Femur (tissue), 1 donor: ENCODE results near the gene KLK11.

Source experiments
- DNase-seq: peaks from one replicate; pipeline ENCODE4 v3.0.0-alpha.2; 2017

The KLK11 gene, protein sequence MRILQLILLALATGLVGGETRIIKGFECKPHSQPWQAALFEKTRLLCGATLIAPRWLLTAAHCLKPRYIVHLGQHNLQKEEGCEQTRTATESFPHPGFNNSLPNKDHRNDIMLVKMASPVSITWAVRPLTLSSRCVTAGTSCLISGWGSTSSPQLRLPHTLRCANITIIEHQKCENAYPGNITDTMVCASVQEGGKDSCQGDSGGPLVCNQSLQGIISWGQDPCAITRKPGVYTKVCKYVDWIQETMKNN

DNA sequence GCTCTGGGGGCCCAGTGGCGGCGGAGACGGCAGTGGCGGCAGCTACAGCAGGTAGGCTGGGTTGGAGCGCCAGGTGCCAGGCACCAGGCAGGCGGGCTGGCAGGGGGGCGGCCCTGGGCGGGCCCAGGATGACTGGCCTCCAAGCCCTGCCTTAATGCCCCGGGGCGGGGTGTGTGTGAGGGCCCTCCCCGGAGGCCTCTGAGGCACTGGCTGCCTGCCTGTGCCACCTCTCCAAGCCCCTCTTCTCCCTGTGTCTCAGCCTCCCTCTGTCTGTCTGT is at the start of gene KLK11:
Gene KLK11, minus strand, starts transcription at position 63 of the 278 bp plus-strand sequence. CDS start 985 bp downstream, outside the sequence.
- DNase-seq, result no peak

DNA sequence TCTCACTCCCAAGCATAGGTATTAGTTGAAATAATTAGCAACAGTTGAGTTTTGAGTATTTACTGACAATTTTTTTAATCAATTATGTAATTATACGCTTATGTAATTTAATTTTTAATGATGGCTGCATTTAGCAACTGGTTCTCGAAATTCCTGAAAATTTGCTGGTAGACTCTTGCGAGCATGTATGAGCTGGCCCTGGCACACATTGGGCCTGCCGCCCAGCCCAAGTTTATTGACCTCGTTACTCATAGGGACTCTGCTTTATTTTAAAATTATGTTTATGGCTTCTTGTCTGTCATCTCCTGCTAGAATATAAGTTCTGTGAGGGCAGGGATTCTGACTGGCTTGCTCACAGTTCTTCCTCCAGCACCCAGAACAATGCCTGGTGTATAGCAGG is 49.6 kb upstream of the KLK11 start:
- no peak for DNase-seq

DNA sequence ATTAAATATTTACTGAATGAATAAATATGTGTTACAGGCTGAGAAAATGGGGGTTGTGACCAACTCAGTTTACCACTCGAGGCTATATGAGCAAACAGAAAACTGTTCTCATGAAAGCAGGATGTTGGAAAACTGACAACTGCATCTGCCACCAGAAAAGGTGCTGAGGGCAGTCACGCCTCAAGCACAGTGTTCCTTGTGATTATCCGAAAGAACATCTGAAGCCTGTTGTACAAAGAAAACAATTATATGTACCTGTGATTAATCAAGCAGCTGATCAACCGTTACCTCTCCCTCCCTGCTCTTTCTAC is 44.6 kb upstream of the KLK11 start:
- no peak for DNase-seq

DNA sequence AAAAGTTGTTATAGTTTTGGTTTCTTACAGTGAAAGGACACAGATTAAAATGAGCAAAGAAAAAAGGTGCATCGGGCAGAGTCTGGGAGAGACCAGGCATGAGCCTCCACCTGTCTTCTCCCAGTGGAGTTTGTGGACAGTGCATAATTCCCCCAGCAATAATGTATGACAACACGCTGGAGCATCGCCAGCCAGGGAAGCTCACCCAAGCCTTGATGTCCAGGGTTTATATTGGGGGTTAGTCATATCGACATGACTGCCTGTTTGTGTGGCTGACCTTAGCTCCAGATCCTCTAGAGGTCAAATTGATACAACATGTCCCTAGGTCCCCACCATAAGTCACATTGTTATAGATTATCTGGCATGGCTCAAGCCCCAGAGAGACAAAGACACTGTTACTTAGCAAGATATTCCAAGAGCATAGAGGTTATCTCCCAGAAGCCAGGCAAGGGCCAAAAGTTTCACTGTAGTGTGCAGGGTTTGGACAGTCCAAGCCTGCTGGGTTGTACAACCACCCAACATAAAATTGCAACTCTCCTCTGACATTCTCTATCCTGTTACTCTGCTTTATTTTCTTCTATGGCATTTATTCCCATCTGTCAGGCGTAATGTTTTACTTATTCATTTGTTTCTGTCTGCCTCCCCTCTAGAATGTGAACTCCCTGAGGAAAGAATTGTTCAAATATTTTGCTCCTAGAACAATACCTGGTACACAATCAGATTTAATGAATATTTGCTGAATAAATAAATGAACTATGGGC is 44.1 kb upstream of the KLK11 start:
- DNase-seq, result no peak

DNA sequence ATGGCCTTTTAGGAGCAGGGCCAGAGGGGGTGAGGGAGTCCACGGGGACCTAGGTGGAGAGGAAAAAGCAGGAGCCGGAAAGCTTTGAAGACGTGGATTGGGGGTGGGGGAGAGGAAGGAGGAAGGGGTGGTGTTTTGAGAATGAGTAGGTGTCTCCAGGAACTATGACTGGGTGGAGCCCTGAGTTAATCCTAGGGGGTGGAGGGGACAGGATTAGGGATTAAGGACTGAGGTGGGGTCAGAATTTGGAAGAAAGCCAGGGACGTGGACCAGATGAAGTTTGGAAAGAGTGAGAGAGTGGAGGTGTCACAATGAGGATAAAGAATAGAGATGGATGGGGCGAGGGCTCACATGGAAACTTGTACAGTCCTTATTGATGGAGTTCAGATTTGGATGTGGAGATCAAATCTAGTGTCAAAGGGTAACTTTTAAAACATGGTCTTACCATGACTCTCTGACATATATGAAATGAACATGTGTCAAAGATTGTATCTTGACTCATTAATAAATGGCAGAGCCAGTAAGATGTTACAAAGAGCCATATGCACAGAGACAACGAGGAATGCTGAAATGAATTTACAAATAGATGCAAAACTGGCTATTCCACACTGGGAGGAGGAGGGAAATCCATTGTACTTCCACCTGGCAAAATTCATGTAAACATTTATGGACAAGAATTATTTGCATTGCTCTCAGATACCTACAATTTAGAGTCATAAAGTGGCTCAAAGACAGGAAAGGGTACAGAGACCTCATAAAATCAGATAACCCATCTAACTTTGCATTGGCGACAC is 40.2 kb upstream of the KLK11 start:
- DNase-seq, result no peak

DNA sequence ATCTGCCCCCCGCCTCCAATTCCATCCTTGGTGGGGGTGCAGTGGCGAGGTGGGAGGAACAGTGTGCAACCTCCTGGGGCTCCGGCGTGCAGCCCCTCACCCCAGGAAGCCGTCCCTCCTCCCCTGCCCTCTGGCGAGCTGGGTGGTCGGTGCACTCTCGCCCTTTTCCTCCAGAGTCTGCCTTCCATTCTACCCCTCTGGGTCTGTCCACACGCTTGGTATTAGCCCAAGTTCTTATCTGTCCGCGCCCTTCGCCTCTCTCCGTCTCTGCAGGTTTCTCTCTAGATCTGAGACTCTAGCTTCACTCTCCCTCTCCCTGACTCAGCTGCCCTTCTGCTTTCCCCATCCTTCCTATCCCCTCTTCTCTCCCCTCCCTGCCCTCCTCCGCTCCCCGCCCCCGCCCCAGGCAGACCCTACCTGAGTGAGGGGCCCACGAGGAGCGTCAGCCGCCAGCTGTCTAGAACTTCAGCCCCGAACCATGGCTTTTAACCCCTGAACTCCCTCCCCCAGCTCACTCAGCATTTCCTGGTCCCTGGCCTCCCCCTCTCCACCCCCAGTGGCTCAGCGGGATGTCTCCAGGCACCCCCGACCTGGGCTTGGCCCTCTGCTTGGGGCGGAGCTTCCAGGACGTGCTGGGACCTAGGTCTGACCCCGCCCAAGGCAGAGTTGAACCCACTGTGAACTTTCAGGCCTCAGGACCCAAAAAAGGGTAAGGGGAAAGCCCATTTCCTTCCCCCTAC is 39.0 kb upstream of the KLK11 start:
- DNase-seq, result no peak

DNA sequence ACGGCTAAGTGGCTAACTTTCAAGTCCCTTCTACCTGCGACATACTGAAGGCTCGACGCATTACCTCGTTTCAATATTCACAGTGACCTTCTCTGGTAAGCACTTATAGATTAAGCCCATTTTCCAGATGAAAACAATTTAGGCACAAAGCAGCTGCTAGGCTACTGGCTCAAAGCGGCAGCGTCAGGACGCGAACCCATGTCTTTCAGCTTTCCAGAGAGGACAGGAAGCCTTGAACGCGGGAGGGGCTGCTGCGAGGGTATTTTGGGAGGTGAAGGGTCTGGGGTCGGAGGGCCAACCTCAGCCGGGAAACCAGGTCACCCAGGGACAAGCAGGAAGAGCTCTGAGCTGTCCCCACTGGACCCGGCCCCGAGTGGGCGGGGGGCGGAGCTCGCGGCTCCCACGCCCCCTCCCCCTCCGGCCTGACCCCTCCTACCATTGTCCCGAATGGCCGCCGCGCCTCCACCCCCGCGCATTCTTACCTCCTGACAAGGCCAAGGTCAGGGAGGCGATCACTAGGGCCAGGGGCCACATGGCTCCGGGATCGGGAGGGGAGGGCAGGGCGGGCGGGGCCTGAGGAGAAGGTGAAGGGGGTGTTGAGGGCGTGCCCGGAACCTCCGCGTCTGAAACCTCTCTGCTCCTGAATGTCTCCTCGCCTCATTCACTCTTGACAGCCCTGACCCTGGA is 38.3 kb upstream of the KLK11 start, which contains the start of gene KLK13:
Gene KLK13, minus strand, starts transcription at position 559 of the 687 bp plus-strand sequence. Its CDS starts 25 bp downstream, at position 534.
- DNase-seq, result no peak

DNA sequence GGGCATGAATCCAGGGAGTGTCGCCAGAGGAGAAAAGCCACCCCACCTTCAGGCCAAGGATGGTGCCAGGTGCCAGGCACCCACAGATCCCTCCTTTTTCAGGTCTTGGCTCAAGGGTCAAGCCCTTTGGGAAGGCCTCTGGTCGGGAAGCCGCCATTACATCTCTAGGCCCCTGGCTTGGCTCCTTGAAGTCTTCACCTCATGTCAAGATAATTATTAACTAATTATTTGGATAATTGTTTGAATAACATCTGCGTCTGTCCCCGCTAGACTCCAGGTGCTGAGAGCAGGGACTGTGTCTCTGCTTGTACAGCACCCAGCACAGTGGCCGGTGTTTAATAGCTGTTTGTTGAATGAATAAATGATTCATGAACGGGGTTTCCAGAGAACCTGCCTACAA is 37.2 kb upstream of the KLK11 start:
- no peak for DNase-seq

DNA sequence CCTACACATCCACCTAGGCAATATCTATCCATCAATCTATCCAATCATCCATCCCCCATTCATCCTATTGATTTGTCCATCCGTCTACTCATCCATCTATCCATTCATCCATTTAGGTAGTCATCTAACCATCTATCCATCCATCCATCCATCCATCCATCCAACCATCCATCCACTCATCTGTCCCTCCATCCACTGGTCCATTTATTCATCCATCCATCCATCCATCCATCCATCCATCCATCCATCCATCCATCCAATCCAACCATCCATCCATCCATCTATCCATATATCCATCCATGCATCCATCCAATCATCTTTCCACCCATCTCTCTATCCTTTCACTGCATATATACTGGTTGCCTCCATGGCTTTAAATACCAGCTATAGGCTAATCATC is 34.6 kb upstream of the KLK11 start:
- no peak for DNase-seq

DNA sequence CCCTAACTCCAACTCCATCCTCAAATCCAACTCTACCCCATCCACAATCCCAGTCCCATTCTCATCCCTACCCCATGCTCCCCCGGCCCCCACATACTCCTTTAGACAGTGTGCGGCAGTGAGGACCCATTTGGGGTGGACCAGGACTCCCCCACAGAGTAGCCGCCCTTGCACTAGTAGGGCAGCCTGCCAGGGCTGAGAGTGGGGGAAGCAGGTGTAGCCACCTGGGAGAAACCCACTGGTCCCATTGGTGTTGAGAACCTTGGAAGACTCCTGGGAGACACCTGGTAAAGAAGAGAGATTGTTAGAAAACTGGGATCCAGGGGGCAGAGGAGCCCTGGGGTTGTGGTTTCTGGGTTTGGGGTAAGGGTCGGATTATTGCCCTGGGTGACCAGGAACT is 33.9 kb upstream of the KLK11 start:
- no peak for DNase-seq

DNA sequence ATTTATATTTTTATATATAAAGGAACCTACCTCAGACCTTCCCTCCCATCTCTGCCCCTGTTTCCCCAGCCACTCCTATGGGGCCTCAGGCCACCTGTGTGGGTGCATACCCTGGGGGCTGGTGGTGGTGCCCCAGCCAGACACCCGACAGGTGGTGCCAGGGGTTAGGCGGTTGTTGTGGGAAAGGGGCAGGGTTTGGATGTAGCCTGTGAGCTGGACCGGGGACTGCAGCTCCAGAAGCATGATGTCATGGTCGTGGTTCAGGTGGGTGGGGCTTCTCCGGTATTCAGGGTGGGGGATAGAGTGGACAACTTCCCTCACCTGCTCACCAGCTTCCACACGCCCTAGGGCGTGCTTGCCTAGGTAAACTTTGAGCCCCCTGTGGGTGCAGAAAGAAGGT is 33.3 kb upstream of the KLK11 start:
- no peak for DNase-seq

DNA sequence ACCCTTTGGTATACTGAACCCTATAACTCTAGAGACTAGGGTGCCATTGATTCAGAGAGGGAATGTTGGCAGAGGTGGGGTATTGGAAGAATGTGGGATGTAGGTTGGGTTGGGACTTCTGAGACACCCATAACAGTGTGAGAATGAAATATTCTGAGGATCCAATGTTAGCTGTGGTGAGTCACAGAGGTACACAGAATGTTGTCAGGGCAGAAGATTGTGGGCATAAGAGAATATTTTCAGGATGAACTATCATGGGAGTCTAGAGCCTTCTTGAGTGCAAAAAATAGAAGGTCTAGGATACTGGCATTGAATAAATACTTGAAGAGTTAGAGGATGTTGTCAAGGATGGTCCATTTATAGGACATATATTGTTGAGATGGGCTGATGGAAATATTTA is 29.4 kb upstream of the KLK11 start:
- DNase-seq, result no peak

DNA sequence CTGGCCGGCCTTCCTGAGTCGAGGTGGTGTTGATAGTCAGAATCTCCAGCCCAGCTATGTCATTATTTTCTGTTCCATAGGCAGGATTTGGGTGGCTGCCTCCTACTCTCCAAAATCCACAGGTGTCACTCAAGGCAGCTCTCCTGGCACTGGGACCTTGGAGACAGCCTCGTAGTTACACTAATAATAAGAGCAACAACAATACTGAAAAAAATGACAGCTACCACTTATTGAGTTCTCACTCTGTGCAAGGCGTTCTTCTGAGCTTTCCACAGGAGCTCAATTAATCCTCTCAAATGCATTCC is 20.6 kb upstream of the KLK11 start:
- no peak for DNase-seq

DNA sequence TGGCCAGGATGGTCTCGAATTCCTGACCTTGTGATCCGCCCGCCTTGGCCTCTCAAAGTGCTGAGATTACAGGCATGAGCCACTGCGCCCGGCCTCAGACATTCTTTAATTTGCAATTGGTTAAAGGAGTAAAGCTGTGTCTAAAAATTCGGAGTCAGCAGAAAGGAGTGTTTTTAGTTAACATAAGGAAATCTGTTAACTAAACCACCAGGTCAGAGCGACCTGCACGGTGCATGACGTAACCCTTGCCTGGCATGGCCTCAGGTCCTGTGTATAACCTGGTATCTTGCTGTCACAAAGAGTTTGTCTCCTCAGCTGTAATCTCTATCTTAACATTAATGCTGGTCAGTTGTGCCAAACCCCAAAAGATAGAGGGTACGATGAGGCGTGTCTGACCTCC is 17.9 kb upstream of the KLK11 start:
- no peak for DNase-seq

DNA sequence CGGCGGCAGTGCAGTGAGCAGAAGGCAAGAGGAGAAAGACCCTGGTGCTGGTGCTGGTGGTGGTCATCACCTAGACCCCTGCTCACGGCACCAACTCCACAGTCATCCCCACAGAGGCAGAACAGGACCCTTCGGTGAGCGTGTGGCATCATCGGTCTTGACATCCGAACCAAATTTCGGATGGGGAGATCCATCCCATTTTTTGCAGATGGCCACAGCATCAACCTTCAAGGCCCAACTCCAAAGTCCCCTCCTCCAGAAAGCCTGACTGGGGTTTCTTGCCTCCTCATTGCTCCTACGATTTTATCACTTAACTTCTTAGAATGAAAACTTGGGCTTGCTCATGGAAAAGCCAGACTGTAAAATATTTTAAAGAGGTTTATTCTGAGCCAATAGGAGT is 17.1 kb upstream of the KLK11 start:
- DNase-seq, result no peak

DNA sequence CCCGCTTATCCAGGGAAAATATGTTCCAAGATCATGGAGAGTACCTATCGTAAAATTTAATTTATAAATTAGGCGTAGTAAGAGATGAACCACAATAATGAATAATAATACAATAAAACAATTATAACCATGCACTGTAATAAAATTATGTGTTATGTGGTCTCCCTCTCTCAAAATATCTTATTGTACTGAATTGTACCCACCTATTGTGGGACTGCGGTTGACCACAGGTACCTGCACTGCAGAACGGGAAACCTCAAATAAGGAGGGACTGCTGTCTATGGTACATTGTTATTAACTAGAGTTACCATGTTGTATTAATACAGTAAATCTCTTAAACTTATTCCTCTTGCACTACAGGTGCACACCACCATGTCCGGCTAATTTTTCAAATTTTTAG is 13.7 kb upstream of the KLK11 start:
- DNase-seq, result no peak

DNA sequence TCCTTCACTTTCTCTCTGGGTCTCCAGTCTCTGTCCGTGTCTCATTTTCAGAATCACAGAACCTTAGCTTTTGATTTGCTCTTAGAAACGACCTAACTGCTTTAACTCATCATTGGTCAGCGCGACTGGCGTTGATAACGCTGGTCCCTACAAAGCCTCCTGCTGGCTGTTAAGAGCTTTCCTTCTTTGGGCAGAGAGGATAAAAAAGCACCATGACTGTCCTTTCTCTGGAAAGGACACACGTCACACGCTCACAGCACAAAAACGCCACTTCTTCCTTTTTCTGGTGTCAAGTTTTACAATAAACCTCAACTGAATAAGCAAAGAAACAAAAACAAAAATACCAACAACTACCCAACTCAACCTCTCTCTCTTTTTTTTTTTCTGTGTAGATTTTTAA is 10.1 kb upstream of the KLK11 start:
- no peak for DNase-seq

DNA sequence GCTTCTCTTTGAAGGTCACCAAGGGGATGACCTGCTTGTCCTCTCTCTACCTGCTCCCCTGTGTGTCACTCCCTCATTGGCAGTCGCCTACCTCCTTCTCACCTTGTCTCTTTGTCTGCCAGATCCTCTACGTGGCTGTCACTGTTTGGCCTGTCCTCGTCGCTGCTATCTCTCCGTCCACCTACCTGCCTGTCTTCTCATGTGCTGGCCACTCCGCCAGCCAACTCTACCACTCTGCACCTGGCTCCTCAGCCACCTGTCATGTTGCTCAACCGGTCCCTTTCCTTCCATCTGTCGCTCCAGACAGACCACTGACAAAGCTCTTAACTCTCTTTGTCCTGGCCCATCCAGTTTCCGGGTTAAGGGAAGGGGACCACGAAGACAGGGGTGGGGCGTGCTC is 8.3 kb upstream of the KLK11 start, which contains the start of gene KLK12:
Gene KLK12, minus strand, starts transcription at position 299 of the 400 bp plus-strand sequence. CDS start 381 bp downstream, outside the sequence.
- DNase-seq, result no peak

DNA sequence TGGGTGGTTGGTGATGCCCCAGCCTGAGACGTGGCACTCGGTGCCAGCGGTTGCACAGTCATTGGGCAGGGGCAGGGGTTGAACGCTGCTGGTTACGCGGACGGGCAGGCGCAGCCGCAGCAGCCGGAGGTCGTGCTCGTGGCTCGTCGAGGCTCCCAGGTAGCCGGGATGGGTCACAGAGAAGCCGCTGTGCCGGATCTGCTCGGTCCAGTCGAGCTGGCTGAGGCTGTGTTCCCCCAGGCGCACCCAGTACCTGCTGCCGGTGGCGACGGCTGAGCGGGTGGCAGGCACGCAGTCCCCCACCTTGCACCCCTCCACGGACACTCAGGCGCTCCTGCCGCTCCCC is 5.4 kb upstream of the KLK11 start:
- no peak for DNase-seq

DNA sequence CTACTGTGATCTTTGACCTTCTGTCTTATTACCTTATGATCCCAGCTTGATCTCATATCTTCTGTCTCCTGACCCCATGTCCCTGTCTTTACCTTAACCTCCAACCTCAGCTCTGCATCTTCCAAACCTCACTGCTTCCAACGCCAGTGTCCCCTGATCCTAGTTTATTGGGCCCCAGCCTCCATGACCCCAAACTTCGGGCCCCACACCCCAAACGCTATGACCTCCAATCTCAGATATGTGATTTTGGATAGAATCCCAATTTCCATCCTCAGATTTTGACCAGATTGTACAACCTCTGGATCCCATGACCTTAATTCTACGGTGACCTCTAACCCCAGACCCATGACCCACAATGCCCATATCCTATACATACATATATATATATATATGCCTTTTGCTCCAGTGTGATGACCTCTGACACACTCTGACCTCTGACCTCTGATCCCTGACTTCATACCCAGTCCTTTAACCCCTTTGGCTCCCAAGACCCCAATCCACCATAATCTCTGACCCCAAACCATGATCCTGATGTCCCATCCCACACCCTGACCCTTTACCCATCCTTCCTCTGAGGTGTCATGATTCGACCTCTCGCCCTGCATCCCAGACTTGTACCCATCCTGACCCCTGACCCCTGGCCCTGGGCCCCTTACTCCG is 4.9 kb upstream of the KLK11 start:
- no peak for DNase-seq

DNA sequence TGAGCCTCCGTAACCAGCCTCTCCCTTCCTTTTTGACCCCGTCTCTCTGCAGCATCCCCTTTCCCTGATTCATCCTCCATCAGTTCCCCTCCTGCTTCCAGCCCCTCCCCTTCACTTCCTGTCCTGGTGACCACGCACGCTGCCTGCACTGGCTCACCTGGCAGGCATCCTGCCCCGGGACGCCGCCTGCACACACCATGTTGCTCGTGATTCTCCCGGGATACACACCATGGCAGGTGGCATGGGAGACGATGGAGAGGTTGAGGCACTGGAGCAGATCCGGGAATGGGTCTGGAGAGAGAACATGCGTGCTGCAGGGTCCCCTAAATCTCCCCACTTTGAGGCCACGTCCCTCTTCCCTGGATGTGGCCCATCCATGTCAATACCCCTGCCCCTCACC is 4.2 kb upstream of the KLK11 start:
- no peak for DNase-seq

DNA sequence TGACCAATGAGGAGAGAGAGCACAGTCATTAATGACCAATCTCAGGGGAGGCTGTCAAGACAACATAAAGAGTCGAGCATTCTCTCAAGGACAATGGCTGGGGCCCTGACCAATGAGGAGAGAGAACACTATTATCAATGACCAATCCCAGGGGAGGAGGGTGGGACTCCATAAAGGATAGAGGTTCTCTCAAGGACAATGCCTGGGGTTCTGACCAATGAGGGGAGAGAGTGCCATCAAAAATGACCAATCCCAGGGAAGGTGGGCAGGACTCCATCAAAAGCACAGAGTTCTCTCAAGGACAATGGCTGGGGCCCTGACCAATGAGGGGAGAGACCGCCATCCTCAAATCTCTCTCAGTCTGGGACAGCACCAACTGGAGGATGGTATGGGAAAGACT is 3.3 kb upstream of the KLK11 start:
- no peak for DNase-seq

DNA sequence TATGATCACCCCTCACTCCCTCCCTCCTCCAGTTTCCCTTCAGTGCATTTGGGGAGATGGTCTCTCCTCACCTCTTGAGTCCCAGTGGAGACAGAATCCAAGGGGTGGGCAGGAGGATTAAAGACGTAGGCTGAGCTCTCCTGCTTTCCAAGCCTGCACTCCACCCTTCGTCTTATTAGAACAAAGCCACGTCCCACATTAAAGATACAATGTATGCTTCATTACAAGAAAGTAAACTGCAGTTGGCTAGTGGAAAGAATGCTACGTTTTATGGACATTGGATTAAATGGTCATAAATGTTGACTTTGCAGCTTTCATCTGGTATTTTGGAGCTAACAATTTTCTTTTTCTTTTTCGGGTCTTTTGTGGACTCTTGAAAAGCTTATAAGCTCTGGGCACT is 1.5 kb upstream of the KLK11 start:
- DNase-seq, result no peak
